ENCODE results near the gene WWOX. TPM values are rescaled to one million over a fixed set of nuclear protein-coding genes. Genes with fewer than 3 reads are reported as not detected.
"Not testable (repeated sequence)": the region's sequence is repeated elsewhere in the genome, so short reads cannot be mapped to it uniquely, and the experiment has no call there.

Gene WWOX
- total RNA-seq, 1 donor from 2014 or later, result 19.0 TPM

- intact Hi-C loops (cut with micrococcal nuclease), result no loop called here
These were observed 938.3 kb downstream of the WWOX start for GRCh38 chr16:79037521-79038373.

DNA sequence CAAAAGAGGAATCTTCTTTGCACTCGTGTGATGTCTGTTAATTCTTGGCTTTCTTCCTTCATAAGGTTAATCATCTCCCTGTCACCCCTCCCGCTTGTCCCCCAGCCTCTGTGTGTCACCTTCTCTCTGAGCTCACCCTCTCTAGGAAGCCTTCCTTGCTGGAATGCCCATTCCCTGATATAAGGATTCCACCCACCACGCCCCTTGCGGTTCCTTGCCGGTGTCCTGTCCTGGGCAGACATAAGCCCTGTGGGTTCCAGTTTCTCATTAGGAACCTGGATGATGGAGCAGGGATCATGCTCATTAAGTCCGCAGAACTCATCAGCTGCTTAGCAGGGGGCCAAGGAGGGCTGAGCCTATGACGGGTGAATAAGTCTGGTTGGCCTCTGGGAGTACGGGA, 941.8 kb downstream of the WWOX start:
- intact Hi-C loops (cut with micrococcal nuclease), result loop anchor here (10.0 kb wide), 2 partner anchors 146 to 1044 kb away; no protein-coding TSS in a partner anchor

DNA sequence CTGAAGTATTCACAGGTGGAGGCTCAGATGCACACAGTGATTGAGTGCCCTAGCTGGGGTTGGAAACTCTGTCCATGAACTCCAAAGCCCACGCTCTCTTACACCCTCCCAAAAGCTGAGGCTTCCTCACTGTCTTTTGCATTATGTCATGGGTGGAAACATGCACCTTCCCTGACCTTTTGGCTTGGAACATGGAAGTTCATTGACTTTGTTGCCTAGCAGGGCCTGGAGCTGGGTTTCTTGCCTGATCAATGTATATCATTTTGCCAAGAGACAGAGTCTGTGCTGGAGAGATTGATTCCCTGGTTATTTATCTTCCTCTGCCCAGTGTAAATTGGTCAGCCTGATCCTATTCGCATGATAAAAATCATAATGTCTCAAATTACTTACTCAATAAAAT, 942.7 kb downstream of the WWOX start:
- intact Hi-C loops (cut with micrococcal nuclease), result loop anchor here (10.0 kb wide), 2 partner anchors 147 to 1043 kb away; no protein-coding TSS in a partner anchor

GRCh38 chr16:79042886-79043285, 943.4 kb downstream of the WWOX start:
- intact Hi-C loops (cut with micrococcal nuclease), result loop anchor here (1.0 to 10.0 kb wide), 3 partner anchors 148 to 1042 kb away; no protein-coding TSS in a partner anchor

- intact Hi-C loops (cut with micrococcal nuclease), result loop anchor here (5.0 to 10.0 kb wide), 3 partner anchors 150 to 1040 kb away; no protein-coding TSS in a partner anchor
These were observed 945.7 kb downstream of the WWOX start for GRCh38 chr16:79045191-79045590.

- intact Hi-C loops (cut with micrococcal nuclease), result loop anchor here (1.0 to 10.0 kb wide), 4 partner anchors 153 to 1037 kb away; no protein-coding TSS in a partner anchor
These were observed 947.9 kb downstream of the WWOX start for GRCh38 chr16:79047337-79047736.

DNA sequence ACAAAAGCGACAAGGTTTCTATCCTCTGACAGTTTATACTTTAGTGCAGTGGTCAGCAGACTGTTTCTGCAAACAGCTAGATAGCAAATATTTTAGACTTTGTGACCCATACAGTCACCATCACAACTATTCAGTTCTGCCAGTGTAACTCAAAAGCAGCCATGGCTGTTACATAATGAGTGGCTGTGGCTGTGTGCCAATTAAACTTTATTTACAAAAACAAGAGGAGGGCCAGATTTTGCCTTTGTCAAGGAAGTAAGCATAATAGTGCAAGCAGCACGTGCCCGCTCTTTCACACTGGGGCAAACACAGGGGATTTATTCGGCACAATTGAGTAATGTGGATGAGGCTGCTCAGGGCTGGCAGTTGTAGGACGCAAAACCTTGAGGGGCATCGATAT, 949.6 kb downstream of the WWOX start:
- intact Hi-C loops (cut with micrococcal nuclease), result loop anchor here (5.0 to 10.0 kb wide), 3 partner anchors 154 to 1036 kb away; no protein-coding TSS in a partner anchor

DNA sequence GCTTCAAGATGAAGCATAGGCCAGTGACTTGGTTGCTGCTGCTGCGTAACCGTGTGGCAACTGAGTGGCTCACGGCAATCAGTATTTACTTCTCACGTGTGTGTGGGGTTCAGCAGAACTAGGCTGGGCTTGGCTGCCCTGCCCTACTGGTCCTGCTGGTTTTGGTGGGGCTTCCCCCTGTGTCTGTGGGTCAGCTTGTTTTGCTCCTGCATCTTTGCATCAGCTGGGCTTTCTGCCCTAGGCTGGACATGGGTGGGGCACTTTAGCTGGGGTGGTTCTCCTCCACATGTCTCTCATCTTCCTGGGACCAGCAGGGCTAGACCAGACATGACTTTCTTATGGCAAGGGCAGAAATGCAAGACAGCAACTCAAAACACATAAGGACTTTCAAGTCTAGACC, 950.6 kb downstream of the WWOX start:
- intact Hi-C loops (cut with micrococcal nuclease), result no loop called here

DNA sequence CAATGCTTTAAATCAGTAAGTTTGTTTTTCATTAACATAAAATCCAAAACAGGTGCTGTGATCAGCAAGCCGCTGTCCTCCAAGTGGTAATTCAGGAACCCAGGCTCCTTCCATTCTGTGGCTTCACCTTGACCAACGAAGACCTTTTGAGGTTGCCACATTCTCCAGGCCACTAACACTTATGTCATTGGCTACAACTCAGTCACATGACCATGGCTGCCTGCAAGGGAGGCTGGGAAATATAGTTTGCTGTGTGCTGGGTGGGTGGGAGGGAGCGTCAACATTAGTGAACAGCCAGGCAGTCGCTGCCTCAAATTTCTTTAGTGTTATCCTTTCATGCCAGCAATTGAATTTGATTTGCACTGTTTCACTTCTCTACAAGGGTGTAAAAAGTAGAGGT, 951.9 kb downstream of the WWOX start:
- intact Hi-C loops (cut with micrococcal nuclease), result no loop called here

GRCh38 chr16:79052198-79052597, 952.7 kb downstream of the WWOX start:
- intact Hi-C loops (cut with micrococcal nuclease), result not testable (repeated sequence)

DNA sequence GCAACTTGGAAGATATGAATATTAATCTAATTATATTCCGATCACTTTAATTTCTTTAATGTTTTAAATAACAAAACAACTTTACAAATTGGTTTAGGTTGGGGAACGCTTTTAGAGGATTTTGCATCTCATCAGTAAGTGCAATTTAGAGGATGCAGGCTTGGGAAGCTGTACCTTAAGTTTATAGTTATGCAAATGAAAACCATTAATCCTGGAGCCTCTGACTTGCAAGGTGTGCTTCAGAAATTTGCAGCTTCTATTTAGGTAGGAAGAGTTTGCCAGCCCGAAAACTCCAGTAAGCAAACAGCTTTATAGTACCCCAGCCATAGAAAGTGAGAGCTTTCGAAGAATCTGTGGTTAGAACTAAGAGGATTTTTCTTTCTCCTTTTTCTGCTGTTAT, 954.1 kb downstream of the WWOX start:
- intact Hi-C loops (cut with micrococcal nuclease), result no loop called here

DNA sequence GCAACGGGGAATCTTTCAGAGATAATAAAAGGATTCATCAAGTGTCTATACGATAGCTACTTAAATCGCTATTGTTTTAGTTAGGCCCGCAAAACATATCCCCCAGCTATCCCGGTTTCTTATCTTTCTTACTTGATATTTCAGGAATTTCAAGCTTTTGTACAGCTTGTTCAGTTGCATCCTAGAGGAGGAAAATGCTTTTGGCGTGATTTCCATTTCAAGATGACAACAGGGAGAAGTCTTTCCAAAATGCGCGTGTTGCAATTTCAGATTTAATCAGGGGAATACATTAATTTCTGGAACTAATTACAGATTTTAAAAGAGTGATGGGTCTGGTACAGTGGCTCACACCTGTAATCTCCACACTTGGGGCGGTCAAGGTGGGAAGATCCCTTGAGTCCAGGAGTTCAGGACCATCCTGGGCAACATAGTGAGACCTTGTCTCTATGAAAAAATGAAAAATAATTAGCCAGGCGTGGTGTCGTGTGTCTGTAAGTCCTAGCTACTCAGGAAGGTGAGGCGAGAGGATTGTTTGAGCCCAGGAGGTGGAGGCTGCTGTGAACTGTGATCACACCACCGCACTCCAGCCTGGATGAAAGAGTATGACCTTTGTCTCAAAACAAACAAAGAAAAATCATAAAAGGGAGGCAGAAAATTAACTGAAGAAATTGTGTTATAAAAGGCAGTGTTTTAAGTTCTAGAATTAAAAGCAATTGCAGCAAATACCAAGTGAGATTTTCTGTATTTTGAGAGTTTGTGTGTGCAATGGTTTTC, 954.9 kb downstream of the WWOX start:
- intact Hi-C loops (cut with micrococcal nuclease), result no loop called here

- intact Hi-C loops (cut with micrococcal nuclease), result no loop called here
These were observed 956.0 kb downstream of the WWOX start for GRCh38 chr16:79055251-79055970.

- intact Hi-C loops (cut with micrococcal nuclease), result no loop called here
These were observed 961.7 kb downstream of the WWOX start for GRCh38 chr16:79061181-79061580.

DNA sequence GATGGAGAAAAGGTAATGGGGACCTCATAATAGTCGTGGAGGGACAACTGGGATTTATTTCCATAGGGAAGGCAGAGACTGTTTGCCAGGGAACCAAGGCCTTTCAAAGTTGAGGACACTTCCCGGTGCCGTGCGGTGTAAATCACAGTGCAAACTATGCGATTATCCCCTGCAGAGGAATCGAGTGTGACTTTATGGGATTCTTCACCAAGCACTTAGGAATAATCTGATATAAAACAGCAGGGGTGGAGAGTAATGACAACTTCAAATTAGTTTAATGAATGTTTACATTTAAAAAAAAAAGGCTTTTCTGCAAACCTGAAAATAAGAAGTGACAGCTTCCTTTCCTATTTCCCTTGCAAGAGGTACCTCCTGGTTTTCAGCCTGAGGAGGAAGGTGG, 962.9 kb downstream of the WWOX start:
- intact Hi-C loops (cut with micrococcal nuclease), result no loop called here

GRCh38 chr16:79062821-79063220, 963.4 kb downstream of the WWOX start:
- intact Hi-C loops (cut with micrococcal nuclease), result no loop called here

DNA sequence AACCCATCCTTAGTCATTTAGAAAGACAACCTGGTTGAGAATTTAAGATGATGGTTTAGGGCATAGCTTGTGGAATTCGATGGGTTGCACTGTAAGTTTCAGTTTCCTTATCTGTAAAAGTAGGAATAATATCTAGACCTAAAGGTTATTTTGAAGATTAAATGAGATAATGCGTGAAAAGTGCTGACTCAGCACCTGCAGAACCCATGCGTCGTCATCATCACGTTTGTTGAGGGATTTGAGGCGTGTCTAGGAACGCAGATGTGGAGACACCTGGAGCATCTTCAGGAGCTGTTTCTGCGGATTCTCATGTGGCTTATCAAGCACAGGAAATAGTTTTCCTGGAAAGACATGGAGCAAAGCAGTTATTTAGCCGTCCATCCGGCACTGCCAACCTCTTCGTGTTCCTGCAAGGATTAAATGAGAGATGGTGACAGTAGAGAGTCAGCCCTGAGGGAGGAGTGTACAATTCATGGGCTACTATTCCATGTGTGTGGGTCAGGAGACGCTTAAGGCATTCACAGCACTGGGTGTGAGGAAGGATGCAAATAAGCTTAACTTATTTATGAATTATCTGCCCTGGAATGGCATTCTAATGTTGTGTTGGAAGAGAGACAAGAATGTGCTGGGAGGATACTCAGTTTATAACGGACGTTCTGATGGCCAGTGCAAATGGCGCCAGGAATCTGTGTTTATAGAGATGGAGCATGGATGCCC, 965.0 kb downstream of the WWOX start:
- intact Hi-C loops (cut with micrococcal nuclease), result no loop called here

- intact Hi-C loops (cut with micrococcal nuclease), result no loop called here
These were observed 967.1 kb downstream of the WWOX start for GRCh38 chr16:79066561-79066960.

- intact Hi-C loops (cut with micrococcal nuclease), result no loop called here
These were observed 968.1 kb downstream of the WWOX start for GRCh38 chr16:79067600-79067999.

GRCh38 chr16:79069121-79069520, 969.7 kb downstream of the WWOX start:
- intact Hi-C loops (cut with micrococcal nuclease), result no loop called here

DNA sequence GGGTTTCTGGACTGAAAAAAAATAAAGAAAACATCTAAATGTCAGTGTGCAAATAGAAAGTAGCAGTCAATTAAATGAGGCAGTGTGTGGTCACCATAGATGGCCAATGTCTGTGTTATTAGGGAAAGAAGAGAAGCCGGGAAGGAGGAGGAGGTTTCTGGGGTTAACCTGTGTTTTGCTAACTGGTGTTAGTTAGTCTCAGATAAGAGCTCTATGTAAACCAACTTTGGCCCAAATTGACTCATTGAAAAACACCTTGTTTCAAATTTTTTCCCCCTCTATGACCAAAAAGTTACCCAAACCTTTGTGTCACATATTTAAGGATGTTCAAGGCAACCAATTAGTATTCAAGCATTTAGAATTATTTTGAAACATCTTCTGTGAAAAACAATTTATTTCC, 970.2 kb downstream of the WWOX start:
- intact Hi-C loops (cut with micrococcal nuclease), result loop anchor here (10.0 kb wide), 2 partner anchors 365 to 695 kb away; no protein-coding TSS in a partner anchor
